ENCODE measurements around the gene RUNX2. TPM values are rescaled to one million over a fixed set of nuclear protein-coding genes. Genes with fewer than 3 reads are reported as not detected.

The RUNX2 gene
- total RNA-seq, 2 donors from 2014 or later = 6.7 to 29.5 TPM

DNA sequence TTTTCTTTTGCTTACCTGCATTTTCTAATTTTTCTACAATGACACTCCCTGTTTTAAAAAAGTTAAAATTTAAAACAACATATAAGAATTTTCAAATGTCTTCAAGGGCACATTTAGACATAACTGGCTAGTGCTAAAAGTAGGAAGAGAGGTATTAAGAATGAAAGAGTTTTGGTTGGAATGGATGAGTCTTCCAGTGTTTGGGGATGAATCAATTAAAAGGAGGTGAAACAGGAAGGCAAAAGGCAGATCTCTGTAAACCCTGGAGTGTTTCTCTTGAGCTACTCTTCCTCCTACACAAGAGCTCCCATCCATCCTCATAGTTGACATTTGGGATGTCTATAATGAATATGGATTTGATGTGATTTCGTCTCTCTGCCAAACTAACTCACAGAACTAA, 288.1 kb downstream of the RUNX2 start:
- Mint-ChIP-seq H3K27me3 (no peaks in the 10 kb centered on the region), H3K9me3 (no peaks in the 10 kb centered on the region), H3K27ac (no peak overlapping the region), H3K36me3 (no peaks in the 10 kb centered on the region), H3K4me1 (ENCODE audit: low read depth in 2 of 2) (peaks cover 17 to 26% of the 10 kb centered on the region in 2 donors), H3K4me3 (no peak overlapping the region)
- ATAC-seq (no peak), DNase-seq (ENCODE audit: low spot score) (no peak)

DNA sequence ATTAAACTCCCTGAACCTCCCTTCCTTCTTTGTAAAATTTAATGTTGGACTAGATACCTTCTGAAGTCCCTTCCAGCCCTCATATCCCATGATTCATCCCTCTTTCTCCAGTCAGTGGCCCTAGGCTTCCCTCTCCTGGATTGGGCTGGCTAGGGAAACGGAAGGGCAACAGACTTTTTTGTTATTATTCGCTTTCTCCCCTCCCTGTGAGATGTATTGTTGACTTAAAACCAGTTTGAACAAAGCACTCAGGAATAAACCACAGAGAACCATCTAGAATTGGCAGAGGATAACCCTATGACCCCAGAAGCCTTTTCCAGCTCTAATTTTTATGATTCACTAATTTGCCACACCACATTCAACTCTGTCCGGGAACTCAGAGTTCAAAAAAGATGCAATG, 289.3 kb downstream of the RUNX2 start:
- H3K36me3 Mint-ChIP-seq = no peaks in the 10 kb centered on the region
- H3K4me1 Mint-ChIP-seq (ENCODE audit: low read depth in 2 of 2) = peaks cover 17 to 26% of the 10 kb centered on the region in 2 donors
- H3K9me3 Mint-ChIP-seq = no peaks in the 10 kb centered on the region
- no peak for DNase-seq (ENCODE audit: low spot score)
- no peaks in the 10 kb centered on the region for H3K27me3 Mint-ChIP-seq
- no peak for ATAC-seq
- H3K4me3 Mint-ChIP-seq = no peak overlapping the region
- H3K27ac Mint-ChIP-seq = no peak overlapping the region

DNA sequence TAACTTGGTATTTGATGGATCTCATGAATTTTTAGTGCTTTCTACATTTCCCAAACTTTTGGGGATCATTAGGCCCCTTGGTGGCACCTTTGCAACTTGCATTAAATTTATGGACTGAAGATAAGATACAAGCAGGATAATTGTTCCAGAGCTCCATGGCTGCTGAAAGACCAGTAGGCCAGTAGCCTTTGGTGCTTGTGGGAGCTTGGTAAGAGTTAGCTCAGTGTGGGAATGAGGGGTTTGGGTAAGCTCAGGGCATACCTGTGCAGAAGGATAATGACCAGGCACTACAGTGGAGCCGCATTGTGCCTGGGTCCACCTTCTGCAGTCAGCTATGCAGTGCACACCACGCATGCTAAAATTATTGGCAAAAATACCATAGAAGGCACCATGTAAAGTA, 290.1 kb downstream of the RUNX2 start:
- Mint-ChIP-seq H3K4me3 (no peak overlapping the region), H3K4me1 (ENCODE audit: low read depth in 2 of 2) (peaks cover 17 to 26% of the 10 kb centered on the region in 2 donors), H3K9me3 (no peaks in the 10 kb centered on the region), H3K27me3 (no peaks in the 10 kb centered on the region), H3K36me3 (no peaks in the 10 kb centered on the region), H3K27ac (no peak overlapping the region)
- ATAC-seq = no peak
- no peak for DNase-seq (ENCODE audit: low spot score)

DNA sequence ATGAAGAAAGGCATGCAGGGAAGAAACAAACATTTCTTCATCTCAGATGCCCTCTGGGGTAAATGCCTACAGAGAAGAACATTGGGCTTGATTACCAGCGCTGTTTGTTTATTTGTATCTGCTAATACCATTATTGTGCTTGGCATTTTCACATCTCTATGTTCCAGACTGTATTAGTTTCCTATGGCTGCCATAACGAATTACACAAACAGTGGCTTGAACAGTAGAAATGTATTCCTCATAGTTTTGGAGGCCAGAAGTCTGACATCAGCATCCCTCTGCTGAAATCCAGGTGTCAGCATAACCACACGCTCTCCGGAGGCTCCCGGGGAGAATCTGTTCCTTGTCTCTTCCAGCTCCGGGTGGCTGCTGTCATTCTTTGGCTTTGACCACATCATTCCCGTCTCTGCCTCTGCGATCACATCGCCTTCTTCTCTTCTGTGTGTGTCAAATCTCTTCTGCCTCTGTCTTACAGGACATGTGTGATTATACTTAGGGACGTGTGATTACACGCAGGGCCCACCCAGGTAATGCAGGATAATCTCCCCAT, 291.2 kb downstream of the RUNX2 start:
- DNase-seq (ENCODE audit: low spot score) (no peak), ATAC-seq (no peak)
- H3K36me3 Mint-ChIP-seq = no peaks in the 10 kb centered on the region
- H3K27me3 Mint-ChIP-seq = no peaks in the 10 kb centered on the region
- peak overlapping the region; percentile 44 to 63 for H3K27ac Mint-ChIP-seq
- H3K9me3 Mint-ChIP-seq = no peaks in the 10 kb centered on the region
- peak overlapping the region; percentile 49 for H3K4me3 Mint-ChIP-seq
- peaks cover 17 to 26% of the 10 kb centered on the region in 2 donors for H3K4me1 Mint-ChIP-seq (ENCODE audit: low read depth in 2 of 2)

DNA sequence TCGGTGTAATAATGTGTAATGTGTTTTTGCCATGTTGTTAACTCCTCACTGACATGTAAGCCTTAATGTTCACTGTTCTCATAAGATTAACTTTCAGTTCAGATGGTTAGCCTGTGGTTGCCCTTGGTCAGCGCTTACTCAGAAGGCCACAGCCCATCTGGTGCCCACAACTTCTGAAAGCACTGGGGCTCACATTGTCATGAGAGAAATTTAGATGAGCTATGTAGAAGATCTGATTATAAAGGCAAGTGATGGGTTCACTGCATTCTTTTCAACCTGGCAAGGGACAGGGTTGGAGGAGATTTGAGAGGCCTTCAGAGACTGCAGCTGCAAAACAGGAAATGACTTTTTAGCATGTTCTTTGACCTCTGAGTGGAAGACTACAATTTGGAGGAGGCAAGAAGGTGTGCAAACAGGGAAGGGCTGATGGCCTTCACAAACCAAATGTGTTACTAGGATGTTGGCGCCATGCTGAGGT, 291.9 kb downstream of the RUNX2 start:
- Mint-ChIP-seq H3K4me3 (peak overlapping the region; percentile 49), H3K27ac (peak overlapping the region; percentile 44 to 63), H3K4me1 (ENCODE audit: low read depth in 2 of 2) (peaks cover 13 to 24% of the 10 kb centered on the region in 2 donors), H3K36me3 (no peaks in the 10 kb centered on the region), H3K9me3 (no peaks in the 10 kb centered on the region), H3K27me3 (peaks cover 0 to 2% of the 10 kb centered on the region in 2 donors)
- ATAC-seq = peak; percentile 81 to 90
- no peak for DNase-seq (ENCODE audit: low spot score)

DNA sequence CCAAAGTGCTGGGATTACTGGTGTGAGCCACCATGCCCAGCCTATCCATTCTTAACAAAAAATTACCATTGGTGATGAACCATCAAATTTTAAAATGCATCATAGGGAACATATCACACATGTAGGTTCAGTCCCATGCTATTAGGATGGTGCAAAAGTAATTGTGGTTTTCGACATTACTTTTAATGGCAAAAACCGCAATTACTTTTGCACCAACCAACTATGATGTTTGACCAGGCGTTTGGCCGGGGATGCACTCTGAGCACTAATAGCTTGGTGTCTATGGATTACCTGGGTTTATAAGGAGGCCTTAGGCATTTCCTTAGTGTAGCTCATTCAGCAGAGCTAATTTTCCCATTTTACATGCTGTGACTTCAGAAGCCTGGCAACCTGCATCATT, 296.1 kb downstream of the RUNX2 start:
- H3K4me1 Mint-ChIP-seq (ENCODE audit: low read depth in 2 of 2) = peaks cover 18 to 46% of the 10 kb centered on the region in 2 donors
- peaks cover 0 to 6% of the 10 kb centered on the region in 2 donors for H3K27me3 Mint-ChIP-seq

DNA sequence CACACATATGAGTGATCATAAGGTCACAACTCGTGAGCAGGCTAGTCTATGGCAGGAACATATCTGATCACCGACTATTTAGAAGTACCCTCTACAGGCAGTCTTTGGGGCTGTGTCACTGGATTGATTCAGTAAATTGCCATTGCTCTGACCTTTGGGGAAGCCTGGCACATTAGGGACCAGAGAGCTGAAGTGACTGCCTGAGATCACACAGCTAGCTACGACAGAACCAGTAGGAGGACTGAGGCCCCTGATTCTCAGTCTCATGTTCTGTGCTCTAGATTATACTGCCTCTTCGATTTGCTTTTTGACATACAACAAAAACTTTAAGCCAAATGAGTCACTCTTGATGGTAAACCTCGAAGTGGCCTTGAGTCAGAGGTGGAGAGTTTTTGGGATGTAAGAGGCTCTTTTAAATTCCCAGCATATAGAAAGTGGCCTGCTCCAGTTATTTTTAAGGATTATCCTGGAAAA, 297.1 kb downstream of the RUNX2 start:
- Mint-ChIP-seq H3K4me1 (ENCODE audit: low read depth in 2 of 2) (peaks cover 11 to 38% of the 10 kb centered on the region in 2 donors), H3K27ac (peak overlapping the region; percentile 10 to 71), H3K27me3 (peaks cover 0 to 6% of the 10 kb centered on the region in 2 donors), H3K36me3 (peaks cover 9% of the 10 kb centered on the region), H3K9me3 (peaks cover 5% of the 10 kb centered on the region), H3K4me3 (peak overlapping the region; percentile 56)
- DNase-seq (ENCODE audit: low spot score) (no peak), ATAC-seq (peak in 1 of 2 donors; percentile 50)

More for the DNA sequence above, 296.1 kb downstream of the RUNX2 start:
- no peak overlapping the region for H3K27ac Mint-ChIP-seq
- H3K4me3 Mint-ChIP-seq = no peak overlapping the region
- peaks cover 8% of the 10 kb centered on the region for H3K36me3 Mint-ChIP-seq
- no peak for ATAC-seq
- no peak for DNase-seq (ENCODE audit: low spot score)
- H3K9me3 Mint-ChIP-seq = peaks cover 3% of the 10 kb centered on the region

DNA sequence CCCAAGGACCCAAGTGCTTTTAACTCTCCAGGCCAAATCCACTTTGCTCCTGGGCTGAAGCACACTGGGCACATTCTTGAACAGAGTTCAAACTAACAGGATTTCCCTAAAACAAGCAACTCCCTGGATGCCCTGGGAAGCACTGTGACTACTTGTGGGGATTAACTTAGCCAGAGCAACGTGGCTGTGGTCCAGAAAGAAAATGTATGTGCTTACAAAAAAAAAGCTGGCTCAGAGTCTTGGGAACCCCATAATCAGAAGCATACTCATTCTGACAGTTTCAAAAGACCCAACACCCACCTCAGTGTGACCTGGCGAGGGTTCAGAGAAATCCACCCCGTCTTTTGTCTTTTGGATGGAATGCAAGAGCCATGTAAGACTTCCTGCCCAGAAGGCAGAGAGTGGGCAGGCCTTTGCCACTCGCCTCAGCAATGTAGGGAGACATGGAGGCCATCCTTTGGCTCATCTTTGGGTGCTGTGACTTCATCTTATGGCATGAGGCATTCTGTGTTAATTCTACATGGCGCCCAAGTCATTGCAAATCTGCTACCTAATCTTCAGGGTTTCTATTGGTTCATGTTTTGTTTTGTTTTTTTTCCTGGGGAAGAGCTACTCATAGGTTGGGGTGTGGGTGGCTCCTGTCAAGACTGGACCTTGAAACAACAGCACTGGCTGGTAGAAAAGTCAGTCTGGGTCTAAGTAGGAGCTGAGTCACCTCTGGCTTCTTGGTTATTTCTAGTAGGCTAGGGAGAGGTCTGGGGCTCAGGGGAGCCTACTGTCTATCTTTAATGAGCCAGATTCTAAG, 298.2 kb downstream of the RUNX2 start:
- peaks cover 9 to 33% of the 10 kb centered on the region in 2 donors for H3K4me1 Mint-ChIP-seq (ENCODE audit: low read depth in 2 of 2)
- H3K4me3 Mint-ChIP-seq = peak overlapping the region; percentile 4
- H3K36me3 Mint-ChIP-seq = peaks cover 9% of the 10 kb centered on the region

DNA sequence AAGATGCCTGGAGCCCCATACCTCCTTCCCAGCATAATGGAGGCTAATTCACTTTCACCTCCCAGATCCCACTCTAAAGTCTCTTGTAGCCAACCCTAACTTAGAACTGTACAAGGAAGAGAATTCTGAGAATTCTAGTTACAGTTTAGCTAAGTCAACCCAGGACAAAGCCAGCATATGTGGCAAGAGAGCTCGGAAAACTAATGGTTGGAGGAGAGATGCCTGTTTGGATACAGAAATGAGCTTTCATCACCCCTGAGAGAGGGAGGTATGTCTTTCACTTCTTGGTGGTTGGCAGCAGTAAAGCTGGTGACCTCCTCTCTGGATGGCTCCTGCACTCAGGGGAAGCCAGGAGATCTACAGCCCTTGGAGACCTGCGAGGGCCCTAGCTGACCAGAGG, 302.2 kb downstream of the RUNX2 start:
- Mint-ChIP-seq H3K9me3 (peaks cover 5% of the 10 kb centered on the region), H3K4me3 (no peak overlapping the region), H3K27ac (no peak overlapping the region), H3K4me1 (ENCODE audit: low read depth in 2 of 2) (peaks cover 20 to 44% of the 10 kb centered on the region in 2 donors), H3K27me3 (peaks cover 0 to 3% of the 10 kb centered on the region in 2 donors), H3K36me3 (peaks cover 9% of the 10 kb centered on the region)
- DNase-seq (ENCODE audit: low spot score) (no peak), ATAC-seq (no peak)

More for the DNA sequence above, 298.2 kb downstream of the RUNX2 start:
- ATAC-seq (peak in 1 of 2 donors; percentile 77), DNase-seq (ENCODE audit: low spot score) (no peak)
- Mint-ChIP-seq H3K27me3 (peaks cover 0 to 6% of the 10 kb centered on the region in 2 donors), H3K9me3 (peaks cover 5% of the 10 kb centered on the region), H3K27ac (peak overlapping the region in 1 of 2 donors; percentile 71)

DNA sequence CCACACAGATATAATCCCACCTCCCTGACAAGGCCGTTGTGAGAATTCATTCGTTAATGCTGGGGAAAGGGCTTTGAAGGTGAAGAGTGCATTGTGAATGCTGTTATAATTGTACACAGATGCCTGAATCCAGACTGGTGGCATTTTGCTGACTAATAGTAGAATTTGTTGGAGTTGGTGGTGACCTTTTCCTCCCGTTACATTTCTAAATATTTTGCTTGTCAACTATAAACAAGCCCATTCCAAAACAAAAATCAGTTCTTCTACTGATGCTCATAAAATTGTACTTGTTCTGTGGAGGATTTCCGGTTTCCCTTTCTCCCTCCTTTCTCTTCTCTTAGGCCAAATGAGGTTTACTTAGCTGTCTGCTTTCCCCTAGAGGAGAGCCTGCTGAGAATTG, 302.7 kb downstream of the RUNX2 start:
- Mint-ChIP-seq H3K27ac (no peak overlapping the region), H3K4me3 (no peak overlapping the region), H3K9me3 (peaks cover 5% of the 10 kb centered on the region), H3K4me1 (ENCODE audit: low read depth in 2 of 2) (peaks cover 20 to 39% of the 10 kb centered on the region in 2 donors), H3K36me3 (peaks cover 9% of the 10 kb centered on the region), H3K27me3 (peaks cover 0 to 5% of the 10 kb centered on the region in 2 donors)
- ATAC-seq (no peak), DNase-seq (ENCODE audit: low spot score) (no peak)

DNA sequence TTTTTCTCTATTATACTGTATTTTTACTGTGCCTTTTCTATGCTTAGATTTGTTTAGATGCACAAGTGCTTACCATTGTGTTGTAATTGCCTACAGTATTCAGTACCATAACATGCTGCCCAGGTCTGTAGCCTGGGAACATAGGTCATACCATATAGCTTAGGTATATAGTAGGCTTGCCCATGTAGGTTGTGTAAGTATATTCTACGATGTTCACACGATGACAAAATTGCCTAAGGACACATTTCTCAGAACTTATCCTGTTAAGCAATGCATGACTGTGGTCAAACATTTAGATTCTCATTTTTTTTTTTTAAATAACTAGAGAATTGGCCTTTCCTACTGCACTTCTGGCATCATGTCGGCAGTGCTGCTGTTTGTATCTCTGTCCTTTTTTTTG, 303.3 kb downstream of the RUNX2 start:
- H3K36me3 Mint-ChIP-seq = peaks cover 9% of the 10 kb centered on the region
- ATAC-seq (peak; percentile 57 to 71), DNase-seq (ENCODE audit: low spot score) (no peak)
- H3K4me3 Mint-ChIP-seq = no peak overlapping the region
- H3K27ac Mint-ChIP-seq = no peak overlapping the region
- H3K4me1 Mint-ChIP-seq (ENCODE audit: low read depth in 2 of 2) = peaks cover 20 to 36% of the 10 kb centered on the region in 2 donors
- H3K27me3 Mint-ChIP-seq = peaks cover 0 to 6% of the 10 kb centered on the region in 2 donors
- peaks cover 5% of the 10 kb centered on the region for H3K9me3 Mint-ChIP-seq

DNA sequence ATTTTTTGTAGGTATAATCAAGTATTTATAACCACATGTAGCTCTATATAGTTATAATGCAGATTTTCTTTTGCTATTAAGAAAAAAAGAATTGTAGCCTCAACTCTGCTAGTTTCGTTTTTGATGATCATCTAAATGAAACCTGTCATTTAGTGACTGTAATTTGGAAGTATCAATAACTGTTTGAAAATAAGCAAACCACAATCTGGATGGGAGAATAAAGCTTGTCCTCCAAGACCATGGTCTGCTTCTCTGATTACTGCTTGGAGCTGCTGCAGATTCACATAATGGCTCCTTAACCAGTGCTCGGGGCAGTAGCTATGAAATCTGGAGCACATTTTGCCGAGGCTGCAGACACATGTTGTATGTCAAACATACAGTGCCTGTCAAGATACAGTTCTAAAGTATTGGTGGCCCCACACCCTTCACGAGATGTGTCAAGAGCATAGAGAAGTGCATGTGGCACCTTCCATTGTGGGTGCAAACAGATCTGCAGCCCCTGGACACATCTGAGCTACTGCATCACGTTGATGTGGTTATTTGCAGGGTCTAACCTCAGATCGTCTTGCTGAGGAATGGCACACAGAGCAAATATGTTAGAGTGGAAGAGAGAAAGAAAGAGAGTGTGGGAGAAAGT, 305.3 kb downstream of the RUNX2 start:
- Mint-ChIP-seq H3K27me3 (peaks cover 0 to 4% of the 10 kb centered on the region in 2 donors), H3K9me3 (peaks cover 5% of the 10 kb centered on the region), H3K4me3 (peak overlapping the region; percentile 62), H3K4me1 (ENCODE audit: low read depth in 2 of 2) (peaks cover 17 to 27% of the 10 kb centered on the region in 2 donors), H3K36me3 (peaks cover 5% of the 10 kb centered on the region), H3K27ac (peak overlapping the region in 1 of 2 donors; percentile 7)
- no peak for DNase-seq (ENCODE audit: low spot score)
- peak; percentile 50 to 89 for ATAC-seq

DNA sequence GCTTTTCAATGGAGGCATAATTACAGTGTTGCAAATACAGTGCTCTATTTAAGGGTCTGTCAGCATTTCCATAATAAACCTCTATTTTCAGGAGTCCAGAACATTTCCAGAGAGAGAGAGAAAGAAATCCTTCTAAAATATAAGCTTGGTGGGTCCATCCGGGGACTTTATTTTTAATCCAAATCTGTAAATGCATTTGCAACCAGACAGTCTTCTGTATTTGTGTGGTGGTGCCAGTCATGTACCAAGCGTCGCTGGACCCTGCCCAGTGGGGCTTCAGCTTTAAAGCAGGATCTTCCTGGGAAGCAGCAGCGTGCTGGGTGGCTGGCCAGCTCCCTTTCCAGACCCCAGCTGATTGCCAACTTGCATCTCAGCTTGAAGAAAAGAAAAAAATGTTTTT, 306.1 kb downstream of the RUNX2 start:
- Mint-ChIP-seq H3K9me3 (peaks cover 2% of the 10 kb centered on the region), H3K27me3 (peaks cover 0 to 4% of the 10 kb centered on the region in 2 donors), H3K4me1 (ENCODE audit: low read depth in 2 of 2) (peaks cover 12 to 19% of the 10 kb centered on the region in 2 donors), H3K27ac (no peak overlapping the region), H3K4me3 (no peak overlapping the region), H3K36me3 (peaks cover under 1% of the 10 kb centered on the region)
- ATAC-seq (no peak), DNase-seq (ENCODE audit: low spot score) (no peak)
